Ectodermal cell (in vitro differentiated cells): ENCODE results near the gene DCUN1D2.
A peak's percentile ranks its signal among the peaks of the same experiment; 100 is the strongest.
"Not testable (repeated sequence)": the region's sequence is repeated elsewhere in the genome, so short reads cannot be mapped to it uniquely, and the experiment has no call there.

Experiments used
- H3K27ac ChIP-seq: 2 replicates; pipeline ENCODE4 v1.7.0; 2013; ENCODE audit warnings: mild to moderate bottlenecking, low read depth, low read length; ENCODE audit not compliant: insufficient read depth, poor library complexity, severe bottlenecking
- H3K27me3 ChIP-seq: 2 replicates; pipeline ENCODE4 v1.7.0; 2013; ENCODE audit warnings: mild to moderate bottlenecking, low read length; ENCODE audit not compliant: insufficient read depth, control insufficient read depth, poor library complexity, severe bottlenecking
- H3K36me3 ChIP-seq: one replicate; pipeline ENCODE4 v1.7.0; 2013; ENCODE audit warnings: low read length; ENCODE audit not compliant: control insufficient read depth, insufficient read depth
- H3K4me1 ChIP-seq: one replicate; pipeline ENCODE4 v1.7.0; 2013; ENCODE audit warnings: low read length; ENCODE audit not compliant: control insufficient read depth, insufficient read depth
- H3K4me3 ChIP-seq: 2 replicates; pipeline ENCODE4 v1.7.0; 2013; ENCODE audit warnings: low read depth, low read length, control low read depth; ENCODE audit not compliant: insufficient read depth
- H3K9me3 ChIP-seq: 2 replicates; pipeline ENCODE4 v1.7.0; 2013; ENCODE audit warnings: mild to moderate bottlenecking, low read length, moderate library complexity; ENCODE audit not compliant: control insufficient read depth
- WGBS, 2 experiments: methylation state at CpG; one replicate each; pipeline ENCODE4 v1.1.7; 2013; ENCODE audit warnings: missing lambda C conversion rate in 2 of 2; 5-methylcytosine and 5-hydroxymethylcytosine counted together

DCUN1D2 gene

DNA sequence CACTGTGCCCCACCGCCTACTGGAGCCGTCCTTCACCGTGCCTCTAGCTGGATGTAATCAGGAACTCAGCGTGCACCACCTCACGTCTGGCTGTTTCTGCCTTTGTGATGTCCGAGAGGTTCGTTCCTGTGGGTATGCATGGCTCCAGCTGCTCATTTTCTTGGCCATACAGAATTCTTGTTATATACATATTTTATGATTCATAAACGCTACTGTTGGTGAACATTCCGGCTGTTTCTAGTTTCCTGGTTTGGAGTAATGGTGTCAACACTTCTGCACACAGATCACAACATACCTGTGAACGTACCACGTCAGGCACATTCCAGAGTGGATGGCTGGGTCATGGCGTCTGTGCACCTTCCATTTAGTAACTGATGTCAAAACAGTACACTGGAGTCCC, 14.6 kb downstream of the DCUN1D2 start:
- Histone ChIP-seq H3K4me1 (no peaks in the 10 kb centered on the region), H3K4me3 (no peak overlapping the region), H3K27ac (no peak overlapping the region), H3K27me3 (no peaks in the 10 kb centered on the region), H3K36me3 (peaks cover 16% of the 10 kb centered on the region), H3K9me3 (no peaks in the 10 kb centered on the region)
- 95% methylated on average over 12 of the region's 12 CpGs for WGBS, 2 experiments

DNA sequence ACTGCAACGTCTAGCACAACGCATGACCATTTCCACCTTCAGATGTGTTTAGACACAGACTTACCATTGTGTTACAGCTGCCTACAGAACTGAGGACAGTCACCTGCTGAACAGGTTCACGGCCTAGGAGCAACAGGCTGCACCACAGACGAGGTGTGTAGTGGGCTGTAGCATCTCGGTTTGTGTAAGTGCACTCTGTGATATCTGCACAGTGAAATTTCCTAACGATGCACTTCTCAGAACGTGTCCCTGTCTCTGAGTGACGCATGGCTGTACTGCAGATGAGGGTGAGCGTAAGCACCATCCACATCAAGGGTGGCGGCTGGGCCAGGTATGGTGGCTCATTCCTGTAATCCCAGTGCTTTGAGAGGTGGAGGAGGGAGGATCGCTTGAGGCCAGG, 15.2 kb downstream of the DCUN1D2 start:
- Histone ChIP-seq H3K9me3 (no peaks in the 10 kb centered on the region), H3K27me3 (no peaks in the 10 kb centered on the region), H3K4me1 (no peaks in the 10 kb centered on the region), H3K36me3 (peaks cover 16% of the 10 kb centered on the region), H3K4me3 (no peak overlapping the region), H3K27ac (no peak overlapping the region)
- 95 to 96% methylated on average over 11 of the region's 11 CpGs for WGBS, 2 experiments

DNA sequence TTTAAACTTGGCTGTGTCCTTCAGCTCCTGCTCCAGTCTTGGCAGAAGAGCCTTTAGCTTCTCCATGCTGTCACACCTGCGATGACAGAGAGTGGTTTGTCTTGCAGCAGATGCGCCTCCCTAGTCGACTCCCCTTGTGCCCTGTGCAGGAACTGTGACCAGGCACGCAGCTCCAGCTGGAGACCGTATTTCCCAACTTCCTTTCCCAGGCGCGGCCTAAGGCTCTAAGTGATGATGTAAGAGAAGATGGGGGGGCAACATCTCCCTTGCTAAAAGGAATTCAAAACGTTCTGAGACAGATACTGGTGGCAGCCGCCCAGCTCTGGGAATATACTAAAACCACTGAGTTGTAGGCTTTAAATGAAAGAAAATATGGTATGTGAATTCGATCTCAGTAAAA, 16.3 kb downstream of the DCUN1D2 start:
- H3K27ac ChIP-seq, result no peak overlapping the region
- 92 to 97% methylated on average over 10 of the region's 10 CpGs for WGBS, 2 experiments
- peaks cover 13% of the 10 kb centered on the region for H3K36me3 ChIP-seq
- H3K4me1 ChIP-seq, result peaks cover 4% of the 10 kb centered on the region
- no peaks in the 10 kb centered on the region for H3K9me3 ChIP-seq
- H3K27me3 ChIP-seq, result no peaks in the 10 kb centered on the region
- no peak overlapping the region for H3K4me3 ChIP-seq

DNA sequence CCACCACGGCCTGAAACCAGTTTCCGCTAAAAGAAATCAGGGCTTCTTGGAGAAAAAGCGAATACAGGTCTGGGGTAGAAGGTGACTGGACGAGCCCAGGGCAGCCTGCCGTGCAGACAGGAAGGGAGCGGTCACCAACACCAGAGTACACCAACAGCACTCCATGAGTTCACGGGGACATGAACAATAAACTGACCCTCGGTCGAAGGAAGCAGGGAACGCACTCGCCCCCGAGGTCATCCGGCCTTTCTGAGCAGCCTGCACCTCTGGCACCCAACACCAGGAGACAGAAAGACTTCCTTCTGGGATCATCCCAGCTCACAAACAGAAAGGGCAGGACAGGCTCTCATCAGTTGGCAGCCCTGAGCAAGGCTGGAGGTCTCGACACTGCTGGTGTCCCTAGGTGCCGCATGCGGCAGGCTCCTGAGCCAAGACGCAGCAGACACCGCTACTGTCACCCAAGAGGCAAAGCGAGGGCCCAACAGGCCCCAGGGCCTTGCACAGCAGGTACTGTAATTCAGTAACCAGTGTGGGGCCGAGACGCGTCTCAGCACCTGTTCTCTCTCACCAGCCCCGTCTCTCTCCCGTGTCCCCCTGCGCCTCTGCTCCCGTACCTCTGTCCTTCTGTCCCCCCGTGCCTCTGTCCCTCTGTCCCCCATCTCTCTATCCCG, 18.0 kb downstream of the DCUN1D2 start:
- no peak overlapping the region for H3K4me3 ChIP-seq
- H3K27ac ChIP-seq, result no peak overlapping the region
- 89 to 90% methylated on average over 28 of the region's 28 CpGs for WGBS, 2 experiments
- H3K27me3 ChIP-seq, result no peaks in the 10 kb centered on the region
- H3K9me3 ChIP-seq, result no peaks in the 10 kb centered on the region
- peaks cover 7% of the 10 kb centered on the region for H3K4me1 ChIP-seq
- peaks cover 13% of the 10 kb centered on the region for H3K36me3 ChIP-seq

DNA sequence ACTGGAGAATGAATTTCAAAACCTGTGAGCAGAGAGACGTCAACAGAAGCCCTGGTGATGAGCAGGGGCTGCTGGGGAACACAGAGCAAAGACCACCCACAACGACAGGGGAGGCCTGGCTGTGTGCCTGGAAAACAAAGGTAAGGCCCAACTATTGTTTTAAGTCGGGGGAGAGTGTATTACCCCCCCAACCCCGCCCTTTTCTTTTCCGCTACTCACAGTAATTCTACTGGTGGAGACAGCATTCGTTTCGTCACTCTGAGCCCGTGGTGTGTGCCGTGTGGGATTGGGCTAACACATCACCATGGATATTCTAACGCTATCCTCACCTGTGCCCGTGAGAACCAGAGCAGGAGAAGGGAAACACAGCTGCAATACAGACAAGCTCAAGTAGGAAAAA, 18.7 kb downstream of the DCUN1D2 start:
- WGBS, 2 experiments, result 74 to 82% methylated on average over 11 of the region's 11 CpGs
- peaks cover 7% of the 10 kb centered on the region for H3K4me1 ChIP-seq
- no peaks in the 10 kb centered on the region for H3K9me3 ChIP-seq
- no peak overlapping the region for H3K4me3 ChIP-seq
- H3K27me3 ChIP-seq, result no peaks in the 10 kb centered on the region
- H3K36me3 ChIP-seq, result peaks cover 8% of the 10 kb centered on the region
- H3K27ac ChIP-seq, result no peak overlapping the region

DNA sequence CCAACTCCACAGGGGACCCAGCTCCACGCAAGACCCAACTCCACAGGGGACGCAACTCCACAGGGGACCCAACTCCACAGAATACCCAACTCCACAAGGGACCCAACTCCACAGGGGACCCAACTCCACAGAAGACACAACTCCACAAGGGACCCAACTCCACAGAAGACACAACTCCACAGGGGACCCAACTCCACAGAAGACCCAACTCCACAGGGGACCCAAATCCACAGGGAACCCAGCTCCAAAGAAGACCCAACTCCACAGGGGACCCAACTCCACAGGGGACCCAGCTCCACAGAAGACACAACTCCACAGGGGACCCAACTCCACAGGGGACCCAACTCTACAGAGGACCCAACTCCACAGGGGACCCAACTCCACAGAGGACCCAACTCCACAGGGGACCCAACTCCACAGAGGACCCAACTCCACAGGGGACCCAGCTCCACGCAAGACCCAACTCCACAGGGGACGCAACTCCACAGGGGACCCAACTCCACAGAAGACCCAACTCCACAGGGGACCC, 19.8 kb downstream of the DCUN1D2 start:
- not testable (repeated sequence) for H3K9me3 ChIP-seq, H3K27me3 ChIP-seq, H3K4me3 ChIP-seq, H3K4me1 ChIP-seq, H3K27ac ChIP-seq
- peaks cover 10% of the 10 kb centered on the region for H3K36me3 ChIP-seq
- WGBS, 2 experiments, result 90 to 94% methylated on average over 4 of the region's 4 CpGs

DNA sequence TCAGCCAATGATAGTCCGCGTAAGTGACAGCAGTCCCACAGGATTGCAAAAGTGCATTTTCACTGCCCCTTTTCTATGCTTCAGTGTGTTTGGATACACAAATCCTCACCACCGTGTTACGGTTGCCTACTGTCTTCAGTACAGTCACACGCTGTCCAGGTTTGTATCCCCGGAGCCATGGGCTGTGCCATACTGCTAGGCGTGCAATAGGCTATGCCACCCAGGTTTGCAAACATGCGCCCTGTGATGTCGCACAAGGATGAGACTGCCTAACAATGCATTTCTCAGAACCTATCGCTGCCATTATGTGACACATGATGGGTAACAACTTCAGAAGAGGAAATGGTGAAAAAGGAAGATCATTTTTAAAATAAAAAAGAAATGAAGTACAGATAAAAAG, 20.4 kb downstream of the DCUN1D2 start:
- Histone ChIP-seq H3K27me3 (no peaks in the 10 kb centered on the region), H3K36me3 (peaks cover 10% of the 10 kb centered on the region), H3K27ac (no peak overlapping the region), H3K9me3 (no peaks in the 10 kb centered on the region), H3K4me1 (peaks cover 7% of the 10 kb centered on the region), H3K4me3 (no peak overlapping the region)
- WGBS, 2 experiments, result 97% methylated on average over 10 of the region's 10 CpGs

DNA sequence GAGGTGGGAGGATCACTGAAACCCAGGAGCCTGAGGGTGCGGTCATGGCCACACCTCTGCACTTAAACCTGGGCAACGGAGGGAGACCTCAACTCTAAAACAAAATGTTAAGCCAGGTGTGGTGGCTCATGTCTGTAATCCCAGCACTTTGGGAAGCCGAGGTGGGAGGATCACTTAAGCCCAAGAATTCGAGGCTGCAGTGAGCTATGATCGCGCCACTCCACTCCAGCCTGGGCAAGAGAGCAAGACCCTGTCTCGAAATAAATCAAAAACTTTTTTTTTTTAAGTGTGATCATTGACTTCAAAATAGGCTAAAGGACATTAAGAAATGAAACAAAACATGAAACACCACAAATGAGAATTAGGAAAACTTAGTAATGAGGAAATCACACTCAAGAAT, 20.9 kb downstream of the DCUN1D2 start:
- Histone ChIP-seq H3K9me3 (no peaks in the 10 kb centered on the region), H3K27ac (no peak overlapping the region), H3K36me3 (peaks cover 11% of the 10 kb centered on the region), H3K4me1 (peaks cover 7% of the 10 kb centered on the region), H3K27me3 (no peaks in the 10 kb centered on the region), H3K4me3 (no peak overlapping the region)
- 92 to 94% methylated on average over 6 to 7 of the region's 7 CpGs for WGBS, 2 experiments

DNA sequence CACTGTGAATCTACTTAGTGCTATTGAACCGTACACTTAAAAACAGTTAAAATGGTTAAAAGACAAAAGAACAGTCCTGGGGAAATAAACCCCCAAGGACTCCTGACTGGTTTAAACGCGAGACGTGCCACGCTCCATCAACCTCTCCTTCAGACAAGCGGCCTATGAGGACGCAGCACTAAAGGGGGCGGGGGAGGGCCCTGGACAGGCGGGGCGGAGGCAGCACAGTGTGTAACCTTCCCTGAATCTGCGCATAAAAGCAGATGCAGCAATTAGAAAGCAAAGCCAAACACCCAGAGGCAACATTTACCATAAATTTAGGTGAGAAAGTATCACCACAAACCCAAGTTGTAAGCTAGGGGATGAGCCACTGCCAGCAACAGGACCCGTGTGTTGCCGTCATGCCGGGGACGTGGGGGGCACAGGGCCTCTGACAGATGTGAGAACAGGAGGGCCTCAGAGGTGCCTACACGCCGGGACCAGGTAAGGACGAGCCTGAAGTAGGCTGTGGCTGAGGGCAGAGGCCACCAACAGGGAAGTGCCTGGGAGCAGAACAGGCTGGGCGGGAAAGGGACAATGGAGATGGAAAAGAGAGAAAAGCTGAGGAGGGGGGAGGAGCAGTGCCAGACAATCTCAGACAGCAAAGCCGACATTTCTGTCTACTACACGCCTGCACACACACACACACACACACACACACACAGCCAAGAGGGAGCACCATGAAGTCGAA, 21.9 kb downstream of the DCUN1D2 start:
- Histone ChIP-seq H3K27me3 (no peaks in the 10 kb centered on the region), H3K4me3 (no peak overlapping the region), H3K27ac (peak overlapping the region; percentile 71), H3K36me3 (peaks cover 9% of the 10 kb centered on the region), H3K4me1 (peaks cover 7% of the 10 kb centered on the region), H3K9me3 (no peaks in the 10 kb centered on the region)
- WGBS, 2 experiments, result 58 to 60% methylated on average over 22 of the region's 22 CpGs

DNA sequence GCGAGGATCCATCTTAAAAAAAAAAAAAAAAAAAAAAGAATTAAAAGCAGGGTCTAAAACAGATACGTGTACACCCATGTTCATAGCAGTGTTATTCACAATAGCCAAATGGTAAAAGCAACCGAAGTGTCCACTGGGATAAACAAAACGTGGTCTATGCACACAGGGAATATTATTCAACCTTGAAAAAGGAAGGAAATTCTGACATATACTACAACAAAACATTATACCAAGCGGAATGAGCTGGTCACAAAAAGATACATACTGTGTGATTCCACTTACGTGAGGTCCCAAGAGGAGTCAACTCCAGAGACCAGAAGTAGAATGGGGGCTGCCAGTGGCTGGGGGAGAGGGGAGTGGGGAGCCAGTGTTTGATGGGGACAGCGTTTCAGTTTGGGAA, 22.5 kb downstream of the DCUN1D2 start:
- Histone ChIP-seq H3K36me3 (peaks cover 9% of the 10 kb centered on the region), H3K27ac (no peak overlapping the region), H3K27me3 (no peaks in the 10 kb centered on the region), H3K9me3 (no peaks in the 10 kb centered on the region), H3K4me3 (no peak overlapping the region), H3K4me1 (peaks cover 7% of the 10 kb centered on the region)
- WGBS, 2 experiments, result 98% methylated on average over 6 to 7 of the region's 7 CpGs
